Stimulated activated CD4-positive, alpha-beta T cell treated with anti-CD3 and anti-CD28 coated beads, Interleukin-4, amount 100 ng/mL, for 48 hours (primary cell): ENCODE data around the gene CCDC78.

Experiments used
- DNase-seq, 2 donors: peaks; one replicate each; pipeline ENCODE4 v3.0.0-alpha.2; 2020; ENCODE audit warnings: low read depth in 2 of 2

Gene CCDC78

GRCh38 chr16:724188-725040 is 1.8 kb downstream of the CCDC78 start:
- DNase-seq: no peak

GRCh38 chr16:723695-724094 is 2.5 kb downstream of the CCDC78 start:
- no peak for DNase-seq

GRCh38 chr16:722835-723633 is 3.2 kb downstream of the CCDC78 start:
- no peak for DNase-seq

GRCh38 chr16:721765-722540 is 4.3 kb downstream of the CCDC78 start:
- no peak for DNase-seq

GRCh38 chr16:720990-721764 is 5.1 kb downstream of the CCDC78 start, which contains the start of gene ANTKMT:
Gene ANTKMT, plus strand, starts transcription at chr16:721146. Its CDS starts 129 bp downstream, at chr16:721275.
- peak; percentile 66 to 78 for DNase-seq

- DNase-seq: no peak
These were observed 5.7 kb downstream of the CCDC78 start for GRCh38 chr16:720447-720989.

- DNase-seq: no peak
These were observed 6.3 kb downstream of the CCDC78 start for GRCh38 chr16:719815-720446.

- DNase-seq: no peak
These were observed 7.3 kb downstream of the CCDC78 start for GRCh38 chr16:718922-719321.

GRCh38 chr16:718389-718788 is 7.9 kb downstream of the CCDC78 start:
- no peak for DNase-seq

- DNase-seq: no peak
These were observed 8.6 kb downstream of the CCDC78 start for GRCh38 chr16:717450-718245.

GRCh38 chr16:716768-717325 is 9.4 kb downstream of the CCDC78 start:
- DNase-seq: no peak

- DNase-seq: no peak
These were observed 10.1 kb downstream of the CCDC78 start for GRCh38 chr16:716200-716568.

- DNase-seq: no peak
These were observed 10.6 kb downstream of the CCDC78 start for GRCh38 chr16:715477-716199.

- DNase-seq: peak; percentile 91 to 92
These were observed 11.4 kb downstream of the CCDC78 start, which contains the start of gene METRN for GRCh38 chr16:714558-715476. Gene METRN, plus strand, starts transcription at chr16:715118. Its CDS starts 172 bp downstream, at chr16:715290.

- no peak for DNase-seq
These were observed 12.2 kb downstream of the CCDC78 start for GRCh38 chr16:714079-714478.

- peak; percentile 59 to 68 for DNase-seq
These were observed 13.4 kb downstream of the CCDC78 start for GRCh38 chr16:712740-713250.
